Stimulated activated naive CD8-positive, alpha-beta T cell treated with anti-CD3 and anti-CD28 coated beads, Interleukin-15, Interleukin-2, amounts not matched to agents 100 U/mL and 50 U/mL, for 24 hours (primary cell): ENCODE data around the gene OOSP4B.
"Not testable (repeated sequence)": the region's sequence is repeated elsewhere in the genome, so short reads cannot be mapped to it uniquely, and the experiment has no call there.

Experiments
- ATAC-seq: fragments of 150-1000 bp; cut with Tn5 transposase; one replicate; pipeline ENCODE4 v1.10.0; 2021
- DNase-seq: peaks from one replicate; pipeline ENCODE4 v3.0.0; 2021

The OOSP4B gene

DNA sequence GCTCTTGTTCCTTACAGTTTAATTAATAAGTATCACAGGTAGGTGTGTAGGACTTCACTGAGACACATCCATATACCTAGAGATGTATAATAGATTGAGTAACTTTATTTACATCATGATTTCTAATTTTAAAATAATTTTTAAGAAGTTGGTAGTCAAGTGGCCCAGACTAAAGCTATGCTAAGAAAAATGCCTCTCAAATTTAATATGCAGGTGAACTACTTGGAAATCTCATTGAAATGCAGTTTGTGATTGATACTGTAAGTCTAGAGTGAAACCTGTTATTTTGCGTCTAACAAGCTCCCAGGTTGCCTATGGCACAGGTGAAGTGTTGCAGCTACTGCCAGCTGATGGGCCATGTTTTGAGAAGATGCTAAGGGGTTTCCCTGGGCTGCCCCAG, at the start of gene OOSP4B:
Gene OOSP4B, plus strand, starts transcription at position 301 of the 400 bp plus-strand sequence.
- DNase-seq (no peak), ATAC-seq (no peak)

GRCh38 chr11:59967677-59968394, 49.1 kb upstream of the OOSP4B start:
- ATAC-seq (no peak), DNase-seq (no peak)

GRCh38 chr11:59968395-59968783, 48.6 kb upstream of the OOSP4B start:
- no peak for ATAC-seq
- no peak for DNase-seq

DNA sequence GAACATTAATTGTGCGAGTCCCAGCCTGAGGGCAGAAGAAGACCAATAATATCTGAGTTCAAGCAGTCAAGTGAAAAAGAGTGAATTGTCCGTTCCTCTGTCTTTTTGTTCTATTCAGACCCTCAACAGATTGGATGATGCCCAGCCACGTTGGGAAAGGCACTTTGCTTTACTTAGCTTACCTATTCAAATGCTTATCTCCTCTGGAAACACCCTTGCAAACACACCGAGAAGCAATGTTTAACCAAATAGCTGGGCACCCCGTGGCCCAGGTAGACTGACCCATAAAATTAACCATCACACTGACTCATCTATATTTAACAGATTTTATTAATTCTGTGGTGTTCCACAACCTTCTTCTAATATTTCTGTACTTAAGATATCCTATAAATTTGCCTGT, 43.9 kb upstream of the OOSP4B start:
- no peak for ATAC-seq
- DNase-seq: no peak

GRCh38 chr11:59981106-59981770, 35.7 kb upstream of the OOSP4B start:
- ATAC-seq (no peak), DNase-seq (no peak)

- DNase-seq: not testable (repeated sequence)
These were observed 34.9 kb upstream of the OOSP4B start for GRCh38 chr11:59982037-59982436.

GRCh38 chr11:59983212-59983611, 33.8 kb upstream of the OOSP4B start:
- ATAC-seq: no peak
- no peak for DNase-seq

More at GRCh38 chr11:59982037-59982436, 34.9 kb upstream of the OOSP4B start:
- ATAC-seq: not testable (repeated sequence)

DNA sequence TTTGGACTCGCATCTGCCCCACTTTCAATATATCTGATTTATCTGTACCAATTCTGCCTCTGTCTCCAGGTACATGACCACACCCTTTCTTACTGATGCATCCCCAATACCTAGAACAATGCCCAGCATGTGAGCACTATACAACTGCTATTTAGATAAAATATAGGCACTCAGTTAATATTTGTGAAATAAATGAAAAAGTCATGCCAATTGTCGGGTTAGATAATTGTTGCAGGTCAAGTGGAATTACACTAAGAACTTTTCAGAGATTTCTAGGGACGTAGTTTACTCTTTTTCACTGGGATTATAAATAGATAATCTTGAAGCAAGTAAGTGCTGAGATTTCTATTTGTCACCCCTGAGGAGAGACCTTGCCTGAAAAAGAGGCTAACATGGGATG, 32.6 kb upstream of the OOSP4B start:
- DNase-seq (no peak), ATAC-seq (no peak)

DNA sequence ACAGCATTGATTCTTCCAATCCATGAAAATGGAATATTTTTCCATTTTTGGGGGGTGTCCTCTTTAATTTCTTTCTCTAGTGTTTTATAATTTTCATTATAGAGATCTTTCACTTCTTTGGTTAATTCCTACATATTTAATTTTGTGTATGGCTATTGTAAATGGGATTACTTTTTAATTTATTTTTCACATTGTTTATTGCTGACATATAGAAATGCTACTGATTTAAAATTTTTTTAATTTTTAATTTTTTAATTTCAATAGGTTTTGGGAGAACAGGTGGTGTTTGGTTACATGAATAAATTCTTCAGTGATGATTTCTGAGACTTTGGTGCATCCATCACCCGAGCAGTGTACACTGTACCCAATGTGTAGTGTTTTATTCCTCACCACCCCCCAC, 26.6 kb upstream of the OOSP4B start:
- no peak for ATAC-seq
- no peak for DNase-seq

DNA sequence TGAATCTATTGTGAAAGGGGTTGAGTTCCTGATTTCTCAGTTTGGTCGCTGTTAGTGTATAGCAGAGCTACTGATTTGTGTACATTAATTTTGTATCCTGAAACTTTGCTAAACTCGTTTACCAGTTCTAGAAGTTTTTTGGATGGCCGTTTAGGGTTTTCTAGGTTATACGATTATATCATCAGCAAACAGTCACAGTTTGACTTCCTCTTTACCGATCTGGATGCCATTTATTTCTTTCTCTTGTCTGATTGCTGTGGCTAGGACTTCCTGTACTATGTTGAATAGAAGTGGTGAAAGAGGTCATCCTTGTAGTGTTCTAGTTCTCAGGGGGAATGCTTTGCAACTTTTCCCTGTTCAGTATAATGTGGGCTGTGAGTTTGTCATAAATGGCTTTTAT, 24.6 kb upstream of the OOSP4B start:
- DNase-seq: no peak
- ATAC-seq: no peak

GRCh38 chr11:59997800-59998199, 19.2 kb upstream of the OOSP4B start:
- ATAC-seq (no peak), DNase-seq (no peak)

DNA sequence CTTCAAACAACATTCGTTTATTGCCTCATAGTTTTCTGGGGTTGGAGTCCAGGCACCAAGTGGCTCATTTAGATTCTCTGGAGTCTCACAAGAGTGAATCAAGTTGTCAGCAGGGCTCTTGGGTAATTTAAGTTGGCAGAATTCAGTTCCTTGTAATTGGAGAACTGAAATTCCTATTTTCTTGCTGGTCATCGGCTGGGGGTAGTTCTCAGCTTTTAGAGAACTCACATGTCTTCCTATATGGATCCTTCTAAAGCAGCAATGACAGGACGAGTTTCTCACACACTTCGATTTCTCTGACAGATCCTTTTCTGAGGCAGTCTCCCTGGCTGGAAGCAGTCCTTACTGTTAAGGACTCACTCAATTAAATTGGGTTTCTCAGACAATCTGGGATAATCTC, 17.3 kb upstream of the OOSP4B start:
- DNase-seq (no peak), ATAC-seq (no peak)

- DNase-seq (no peak), ATAC-seq (no peak)
These were observed 13.3 kb upstream of the OOSP4B start for GRCh38 chr11:60003729-60004128.

DNA sequence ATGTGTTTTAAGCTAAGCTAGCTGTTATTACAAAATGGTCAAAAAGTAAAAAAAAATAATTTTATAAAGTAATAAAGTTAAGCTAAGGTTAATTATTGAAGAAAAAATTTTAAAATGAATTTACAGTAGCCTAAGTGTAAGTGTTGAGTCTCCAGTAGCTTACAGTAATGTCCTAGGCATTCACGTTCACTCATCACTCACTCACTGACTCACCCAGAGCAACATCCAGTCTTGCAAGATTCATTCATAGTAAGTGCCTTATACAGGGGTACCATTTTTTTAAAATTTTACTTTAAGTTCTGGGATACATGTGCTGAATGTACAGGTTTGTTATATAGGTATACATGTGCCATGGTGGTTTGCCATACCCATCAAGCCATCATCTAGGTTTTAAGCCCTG, 11.6 kb upstream of the OOSP4B start:
- no peak for DNase-seq
- ATAC-seq: no peak

DNA sequence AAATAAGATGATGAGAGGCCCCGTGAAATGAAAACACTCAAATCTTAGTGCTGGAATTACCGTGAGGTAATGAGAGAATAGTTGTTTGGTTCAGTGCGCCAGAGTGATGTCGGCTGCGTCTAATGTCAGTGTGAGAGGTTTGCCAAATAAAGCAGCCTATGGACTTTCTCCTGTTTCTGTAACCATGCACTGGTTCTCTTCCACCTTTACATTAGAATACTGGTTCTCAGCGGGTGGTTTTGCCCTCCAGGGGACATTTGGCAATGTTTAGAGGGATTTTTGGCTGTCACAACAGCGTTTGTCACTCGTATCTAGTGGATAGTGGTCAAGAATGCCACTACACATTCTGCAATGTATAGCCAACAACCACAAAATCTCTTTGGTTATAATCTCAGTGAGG, 1.1 kb downstream of the OOSP4B start:
- ATAC-seq: no peak

GRCh38 chr11:60020376-60020775, 3.4 kb downstream of the OOSP4B start:
- not testable (repeated sequence) for DNase-seq, ATAC-seq

More for the DNA sequence above, 1.1 kb downstream of the OOSP4B start:
- no peak for DNase-seq

- ATAC-seq: no peak
- DNase-seq: no peak
These were observed 12.1 kb downstream of the OOSP4B start for GRCh38 chr11:60029015-60029632.

DNA sequence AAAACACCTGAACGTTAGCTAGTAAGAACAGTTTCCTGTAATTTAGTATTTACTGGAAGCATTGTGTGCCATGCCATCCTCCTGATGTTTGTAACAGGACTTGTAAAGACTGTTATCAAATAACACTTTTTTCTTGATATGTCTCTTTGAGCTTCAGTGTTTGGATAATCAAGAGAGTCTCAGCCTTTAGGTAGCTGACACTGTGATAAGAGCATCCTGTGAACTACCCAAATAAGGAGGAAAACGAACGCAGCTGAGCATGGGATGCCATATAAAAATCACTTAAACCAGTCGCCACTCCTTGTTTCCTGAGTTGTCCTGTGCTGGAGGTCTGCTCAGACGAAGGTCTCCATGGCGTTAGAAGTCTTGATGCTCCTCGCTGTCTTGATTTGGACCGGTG, 23.1 kb downstream of the OOSP4B start, which contains the start of gene OOSP2:
Gene OOSP2, plus strand, starts transcription at position 301 of the 400 bp plus-strand sequence. Its CDS starts 51 bp downstream, at position 352.
- no peak for ATAC-seq
- DNase-seq: no peak

DNA sequence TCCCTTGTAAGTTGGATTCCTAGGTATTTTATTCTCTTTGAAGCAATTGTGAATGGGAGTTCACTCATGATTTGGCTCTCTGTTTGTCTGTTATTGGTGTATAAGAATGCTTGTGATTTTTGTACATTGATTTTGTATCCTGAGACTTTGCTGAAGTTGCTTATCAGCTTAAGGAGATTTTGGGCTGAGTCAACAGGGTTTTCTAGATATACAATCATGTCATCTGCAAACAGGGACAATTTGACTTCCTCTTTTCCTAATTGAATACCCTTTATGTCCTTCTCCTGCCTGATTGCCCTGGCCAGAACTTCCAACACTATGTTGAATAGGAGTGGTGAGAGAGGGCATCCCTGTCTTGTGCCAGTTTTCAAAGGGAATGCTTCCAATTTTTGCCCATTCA, 33.4 kb downstream of the OOSP4B start:
- not testable (repeated sequence) for ATAC-seq, DNase-seq

DNA sequence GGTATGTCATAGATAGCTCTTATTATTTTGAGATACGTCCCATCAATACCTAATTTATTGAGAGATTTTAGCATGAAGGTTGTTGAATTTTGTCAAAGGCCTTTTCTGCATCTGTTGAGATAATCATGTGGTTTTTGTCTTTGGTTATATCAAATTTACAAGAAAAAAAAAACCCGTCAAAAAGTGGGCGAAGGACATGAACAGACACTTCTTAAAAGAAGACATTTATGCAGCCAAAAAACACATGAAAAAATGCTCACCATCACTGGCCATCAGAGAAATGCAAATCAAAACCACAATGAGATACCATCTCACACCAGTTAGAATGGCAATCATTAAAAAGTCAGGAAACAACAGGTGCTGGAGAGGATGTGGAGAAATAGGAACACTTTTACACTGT, 33.9 kb downstream of the OOSP4B start:
- not testable (repeated sequence) for DNase-seq, ATAC-seq

DNA sequence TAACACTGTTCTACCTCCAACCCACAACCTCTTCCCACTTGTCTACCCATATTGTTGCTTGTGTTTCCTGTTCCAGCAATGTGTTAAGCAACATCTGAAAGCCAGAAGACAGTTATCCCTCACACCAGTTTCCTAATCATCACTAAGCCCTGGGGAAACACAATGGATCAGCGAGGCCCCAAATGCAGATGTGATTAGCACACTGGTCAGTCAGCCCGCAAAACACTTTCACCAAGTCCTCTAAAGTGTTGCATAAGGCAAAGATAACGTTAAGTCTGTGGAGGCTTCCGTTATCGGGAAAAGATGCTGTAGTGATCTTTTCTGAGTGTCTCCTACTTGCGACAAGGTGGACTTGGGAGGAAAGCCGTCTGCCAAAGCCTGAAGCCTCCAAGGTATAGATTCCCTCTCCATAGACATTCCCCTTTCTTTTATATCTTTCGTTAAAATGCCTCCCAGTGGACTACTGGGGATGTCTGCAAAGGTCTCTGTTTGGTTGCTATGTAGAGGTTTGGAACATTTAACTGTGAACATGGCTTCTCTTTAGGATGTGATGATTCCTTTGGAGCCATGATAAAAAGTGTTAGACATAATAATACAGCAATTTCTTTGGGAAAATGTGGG, 39.5 kb downstream of the OOSP4B start, which contains the start of gene MS4A3:
Gene MS4A3, plus strand, starts transcription at position 317 of the 621 bp plus-strand sequence. CDS start 4,496 bp downstream, outside the sequence.
- DNase-seq (no peak), ATAC-seq (no peak)

DNA sequence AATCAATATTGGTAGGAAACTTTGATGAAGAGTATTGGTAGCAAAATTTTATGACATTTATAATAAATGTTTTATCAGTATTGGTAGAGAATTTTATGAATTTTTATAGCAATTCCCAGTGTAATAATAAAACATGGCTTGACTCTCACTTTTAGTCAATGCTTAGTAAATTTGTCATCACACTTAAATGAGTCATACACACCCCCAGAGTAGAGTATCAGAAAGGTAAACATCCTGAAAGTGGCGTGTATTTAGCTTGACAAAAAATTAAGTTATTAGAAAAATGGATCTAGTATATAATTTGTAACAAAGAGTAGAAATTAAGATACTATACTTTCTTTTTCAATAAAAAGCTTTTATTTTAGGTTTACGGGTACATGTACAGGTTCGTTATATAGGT, 42.1 kb downstream of the OOSP4B start:
- DNase-seq (no peak), ATAC-seq (no peak)
